ENCODE results near the gene THSD7A.
"Not testable (repeated sequence)": the region's sequence is repeated elsewhere in the genome, so short reads cannot be mapped to it uniquely, and the experiment has no call there.

The THSD7A gene

GRCh38 chr7:11524476-11525397 is 307.3 kb downstream of the THSD7A start:
- DNase-seq (ENCODE audit: low read depth in 2 of 2) = no peak

- DNase-seq (ENCODE audit: low read depth in 2 of 2) = not testable (repeated sequence)
Observed at GRCh38 chr7:11521964-11522499, 310.0 kb downstream of the THSD7A start.

- DNase-seq (ENCODE audit: low read depth in 2 of 2) = no peak
Observed at GRCh38 chr7:11517853-11518252, 314.1 kb downstream of the THSD7A start.

DNA sequence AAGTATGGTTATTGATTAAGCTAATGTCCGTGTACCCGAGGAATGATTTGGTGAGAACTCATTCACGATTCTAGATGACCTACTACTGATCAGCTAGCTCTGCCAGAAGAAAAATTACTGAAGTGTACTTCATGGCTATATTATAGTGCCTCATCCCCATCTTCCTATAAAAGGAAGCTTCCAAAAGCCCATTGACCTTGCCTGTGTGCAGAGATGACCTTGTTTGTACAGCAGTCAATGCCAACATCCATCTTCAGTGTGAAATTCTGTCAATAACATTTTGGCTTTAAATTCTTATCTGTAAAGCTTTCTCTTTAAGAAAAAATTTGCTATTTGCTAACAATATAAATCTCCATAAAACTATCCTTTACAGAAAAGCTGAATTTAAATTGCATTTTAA is 315.7 kb downstream of the THSD7A start:
- no peak for DNase-seq (ENCODE audit: low read depth in 2 of 2)

GRCh38 chr7:11513460-11513859 is 318.5 kb downstream of the THSD7A start:
- no peak for DNase-seq (ENCODE audit: low read depth in 2 of 2)

- no peak for DNase-seq (ENCODE audit: low read depth in 2 of 2)
Observed at GRCh38 chr7:11507929-11508328, 324.1 kb downstream of the THSD7A start.

- no peak for DNase-seq (ENCODE audit: low read depth in 2 of 2)
Observed at GRCh38 chr7:11506417-11506816, 325.6 kb downstream of the THSD7A start.

DNA sequence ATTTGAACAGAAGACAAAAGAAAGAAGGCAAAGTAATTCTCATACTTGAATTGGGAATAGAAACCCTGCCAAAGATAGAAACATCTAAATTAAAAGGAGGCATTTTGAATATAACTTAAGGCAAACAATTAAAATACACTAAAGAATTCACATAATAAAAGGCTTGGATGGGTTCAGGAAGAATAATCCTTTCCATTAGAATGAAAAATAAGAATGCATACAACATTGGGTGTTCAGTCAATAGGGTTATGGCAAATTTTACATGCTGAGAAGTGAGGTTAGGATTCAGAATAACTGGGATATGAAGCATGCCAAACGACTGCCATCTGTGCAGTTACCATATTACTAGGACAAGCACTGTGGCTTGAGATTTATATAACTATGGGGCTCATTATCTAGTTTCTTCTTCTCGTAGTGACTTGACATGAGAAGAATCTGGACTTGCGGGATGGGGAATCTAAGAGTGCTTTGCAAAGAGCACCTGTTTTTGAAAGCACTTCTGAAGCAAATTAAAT is 326.5 kb downstream of the THSD7A start:
- no peak for DNase-seq (ENCODE audit: low read depth in 2 of 2)

- DNase-seq (ENCODE audit: low read depth in 2 of 2) = no peak
Observed at GRCh38 chr7:11492307-11492706, 339.7 kb downstream of the THSD7A start.

- no peak for DNase-seq (ENCODE audit: low read depth in 2 of 2)
Observed at GRCh38 chr7:11491811-11492210, 340.2 kb downstream of the THSD7A start.

DNA sequence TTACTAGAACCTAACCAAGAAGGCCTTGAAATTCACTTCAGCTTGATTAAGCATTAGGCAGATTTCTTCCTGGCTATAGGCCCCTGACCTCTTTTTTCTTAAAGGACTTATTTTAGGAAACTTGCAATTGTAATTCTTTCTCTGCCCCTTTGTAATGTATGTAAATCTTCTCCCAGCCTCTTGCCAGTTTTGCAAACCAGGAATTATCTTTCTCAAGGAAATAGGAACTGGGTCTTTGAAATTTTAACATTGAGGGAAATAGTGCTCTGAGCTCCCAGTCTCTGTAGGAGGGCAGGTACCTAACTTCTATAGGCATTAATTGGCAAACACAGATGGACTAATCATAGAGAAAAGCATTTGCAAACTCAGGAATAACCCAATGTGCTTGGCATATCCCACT is 342.7 kb downstream of the THSD7A start:
- DNase-seq (ENCODE audit: low read depth in 2 of 2) = no peak

DNA sequence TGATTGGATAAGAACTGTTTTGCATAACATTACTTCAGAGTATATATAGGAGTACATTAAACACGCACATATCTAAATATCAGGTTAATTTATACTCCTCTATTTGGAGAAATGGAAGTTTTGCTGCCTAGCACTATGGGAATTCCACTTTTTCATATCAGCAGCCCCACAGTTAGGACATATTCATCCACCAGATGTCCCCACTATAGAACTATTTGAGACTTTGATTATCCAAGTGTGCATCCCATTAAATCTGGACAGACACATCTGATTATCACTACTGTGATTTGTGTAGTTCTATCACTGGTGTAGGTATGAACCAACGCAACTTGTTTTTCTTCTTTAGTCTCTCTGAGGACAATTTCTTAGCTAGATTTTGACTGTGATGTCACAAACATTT is 345.7 kb downstream of the THSD7A start:
- DNase-seq (ENCODE audit: low read depth in 2 of 2) = no peak

DNA sequence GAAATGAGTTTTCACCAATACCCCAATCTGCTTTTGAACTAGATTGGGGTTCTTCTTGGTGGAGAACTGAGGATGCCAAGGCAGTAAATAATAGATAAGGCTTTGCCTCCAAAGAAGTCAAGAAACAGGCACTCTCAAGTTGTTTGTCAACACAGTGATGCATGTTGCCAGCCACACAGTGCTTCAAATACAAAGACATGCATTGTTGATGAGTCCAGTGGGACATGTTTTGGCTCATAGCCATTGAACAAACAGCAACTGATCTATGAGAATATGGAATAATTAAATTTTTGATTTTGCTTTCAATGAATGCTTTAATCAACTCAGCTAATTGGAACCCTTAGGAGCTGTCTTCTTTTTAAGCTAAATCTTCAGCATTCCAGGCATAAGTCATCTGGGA is 346.4 kb downstream of the THSD7A start:
- no peak for DNase-seq (ENCODE audit: low read depth in 2 of 2)

- DNase-seq (ENCODE audit: low read depth in 2 of 2) = no peak
Observed at GRCh38 chr7:11480143-11480542, 351.9 kb downstream of the THSD7A start.

- no peak for DNase-seq (ENCODE audit: low read depth in 2 of 2)
Observed at GRCh38 chr7:11478882-11479281, 353.1 kb downstream of the THSD7A start.

DNA sequence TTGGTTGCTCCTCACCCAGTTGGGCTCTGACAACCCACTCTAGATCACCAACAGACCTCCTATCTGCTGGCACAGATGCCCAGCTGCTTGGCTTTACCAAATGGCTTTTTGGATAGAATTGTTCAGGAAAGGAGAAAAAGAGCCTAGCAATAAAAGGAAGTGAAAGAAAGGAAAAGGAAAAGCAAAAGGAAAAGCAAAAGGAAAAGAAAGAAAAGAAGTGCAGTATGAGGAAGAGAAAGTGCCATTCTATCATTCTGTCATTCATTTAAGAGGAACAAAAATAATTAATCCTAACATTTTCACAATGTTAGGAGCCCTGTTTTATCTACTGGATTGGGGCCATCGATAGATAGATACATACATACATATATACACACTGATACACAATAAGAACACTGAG is 353.6 kb downstream of the THSD7A start:
- DNase-seq (ENCODE audit: low read depth in 2 of 2) = no peak

GRCh38 chr7:11474902-11475585 is 357.0 kb downstream of the THSD7A start:
- no peak for DNase-seq (ENCODE audit: low read depth in 2 of 2)

- no peak for DNase-seq (ENCODE audit: low read depth in 2 of 2)
Observed at GRCh38 chr7:11473807-11474424, 358.1 kb downstream of the THSD7A start.

DNA sequence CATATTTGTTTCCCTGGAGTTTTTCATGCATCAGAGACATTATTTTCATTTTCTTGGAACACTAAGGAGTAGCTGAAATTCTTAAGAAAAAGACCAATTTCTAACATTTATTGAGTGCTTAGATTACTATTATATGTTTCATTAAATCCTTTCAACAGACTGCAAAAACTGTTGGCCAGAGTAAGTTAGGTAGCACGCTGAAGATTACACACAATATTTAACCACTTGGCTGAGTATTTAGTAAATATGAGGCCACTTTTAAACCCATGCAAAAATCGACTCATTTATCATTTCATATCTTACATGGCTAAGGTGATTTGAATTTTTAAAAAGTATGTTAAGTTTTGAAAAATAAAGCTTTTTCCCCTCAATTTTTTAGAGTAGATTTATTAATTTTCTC is 358.8 kb downstream of the THSD7A start:
- DNase-seq (ENCODE audit: low read depth in 2 of 2) = no peak

DNA sequence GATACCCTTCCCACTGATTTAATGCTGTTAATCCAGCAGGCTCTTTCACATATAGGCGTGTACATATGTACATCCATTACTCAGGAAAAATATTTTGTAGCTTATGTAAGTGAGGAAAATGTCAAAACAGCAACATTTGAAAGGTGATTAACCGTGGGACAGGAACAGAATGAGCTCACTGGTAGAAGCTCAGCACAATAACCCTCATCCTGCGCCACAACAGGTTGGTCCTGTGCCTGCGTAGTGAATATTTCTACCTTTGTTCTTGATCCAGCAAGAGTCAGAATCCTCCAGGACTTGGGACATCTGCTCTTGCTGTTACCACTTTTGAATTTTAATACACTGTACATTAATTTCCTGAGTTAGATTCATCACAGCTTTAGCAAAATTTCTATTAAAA is 359.4 kb downstream of the THSD7A start:
- DNase-seq (ENCODE audit: low read depth in 2 of 2) = no peak

DNA sequence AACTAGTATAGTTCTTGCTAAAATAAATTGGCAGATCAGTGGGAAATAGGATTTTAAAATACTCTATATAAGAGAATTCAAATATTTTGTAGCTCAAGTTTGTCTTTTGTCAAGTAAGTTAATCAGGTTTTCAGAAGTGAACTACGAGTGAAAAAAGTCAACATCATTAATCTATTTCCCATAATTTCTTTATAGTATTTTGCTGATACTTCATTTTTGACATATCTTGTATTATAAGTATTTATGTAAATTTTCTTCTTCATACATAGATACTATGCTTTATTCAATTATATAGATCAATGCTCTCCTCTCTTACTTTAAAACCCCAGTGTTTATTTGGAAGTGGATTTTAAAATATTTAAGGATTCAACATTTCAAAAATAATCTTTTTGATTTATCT is 360.7 kb downstream of the THSD7A start:
- DNase-seq (ENCODE audit: low read depth in 2 of 2) = no peak

Data from stimulated activated CD8-positive, alpha-beta memory T cell treated with anti-CD3 and anti-CD28 coated beads, Interleukin-2, amount 100 ng/mL, for 1 hour (primary cell).